Gastroesophageal sphincter (tissue), 4 donors: Measurements from ENCODE around the gene PPP1R14B. TPM values are rescaled to one million over a fixed set of nuclear protein-coding genes. Genes with fewer than 3 reads are reported as not detected.

ENCODE experiments used
- ATAC-seq: fragments of 150-250 bp; one replicate; pipeline ENCODE4 v1.9.1; 2016; ENCODE audit warnings: mild to moderate bottlenecking, moderate library complexity
- H3K27ac ChIP-seq, 4 donors: fragments of 200-600 bp; sonication (generic) in 3 of 4; 1 replicate in 3 of 4; 2 replicates in 1 of 4; pipeline ENCODE4 v1.5.1; 2016 to 2019
- H3K27me3 ChIP-seq: fragments of 200-600 bp; sonication (generic); one replicate; pipeline ENCODE4 v1.5.1; 2019
- H3K36me3 ChIP-seq, 2 donors: fragments of 200-600 bp; sonication (generic); one replicate each; pipeline ENCODE4 v1.5.1; 2019; ENCODE audit warnings: control low read depth in 1 of 2
- H3K4me1 ChIP-seq, 3 donors: fragments of 200-600 bp; sonication (generic); 1 replicate in 2 of 3; 2 replicates in 1 of 3; pipeline ENCODE4 v1.5.1; 2016 to 2019; ENCODE audit warnings: control low read depth in 2 of 3
- H3K4me3 ChIP-seq, 2 donors: fragments of 200-600 bp; sonication (generic); one replicate each; pipeline ENCODE4 v1.5.1; 2019; ENCODE audit warnings: mild to moderate bottlenecking in 1 of 2, moderate library complexity in 1 of 2
- H3K9me3 ChIP-seq, 3 donors: fragments of 200-600 bp; sonication (generic); one replicate each; pipeline ENCODE4 v1.5.1; 2017 to 2019; ENCODE audit warnings: control low read depth in 2 of 3
- CTCF ChIP-seq, 4 experiments: fragments of 200-600 bp in 2 of 4; fragments of 450-650 bp in 2 of 4; sonication (generic) in 1 of 4; IDR thresholded peaks; one replicate each; pipeline ENCODE4 v1.5.1; 2017 to 2019; ENCODE audit warnings: antibody characterized with exemption in 4 of 4, mild to moderate bottlenecking in 2 of 4, moderate library complexity in 2 of 4
- EP300 ChIP-seq: sonication (generic); formaldehyde crosslinking; IDR thresholded peaks from one replicate; pipeline ENCODE4 v1.6.1; 2017; ENCODE audit warnings: antibody characterized with exemption, mild to moderate bottlenecking
- POLR2A ChIP-seq, 2 donors: fragments of 450-650 bp; IDR thresholded peaks; one replicate each; pipeline ENCODE4 v1.6.1; 2017; ENCODE audit warnings: antibody characterized with exemption in 2 of 2, mild to moderate bottlenecking in 2 of 2, moderate library complexity in 1 of 2
- POLR2AphosphoS5 ChIP-seq: sonication (generic); formaldehyde crosslinking; IDR thresholded peaks from one replicate; pipeline ENCODE4 v1.6.1; 2017; ENCODE audit warnings: antibody characterized with exemption
- WGBS, 2 donors: methylation state at CpG; one replicate each; pipeline ENCODE4 v1.1.5; 2018; ENCODE audit warnings: low coverage in 1 of 2; 5-methylcytosine and 5-hydroxymethylcytosine counted together
- total RNA-seq, 4 donors: library from RNA; depleted of rRNA; stranded (reverse); fragments of >200 nt; gene quantifications; one replicate each; pipeline ENCODE4 v1.1.0, GENCODE V29; 2016

The PPP1R14B gene
- total RNA-seq, 4 donors from 2014 or later, result 37.2 to 123 (median 70.9) TPM

- WGBS, 2 donors, result 0% methylated on average over 4 to 9 of the region's 18 CpGs
- H3K36me3 ChIP-seq, result peaks cover 0 to 26% of the 10 kb centered on the region in 2 donors
- peak overlapping the region; percentile 80 to 93 for H3K4me3 ChIP-seq
- H3K9me3 ChIP-seq, result no peaks in the 10 kb centered on the region
- peaks cover 0 to 49% (median 30%) of the 10 kb centered on the region in 3 donors for H3K4me1 ChIP-seq
- no peaks in the 10 kb centered on the region for H3K27me3 ChIP-seq
- H3K27ac ChIP-seq, result peak overlapping the region; percentile 30 to 86 (median 84)
- ATAC-seq, result no peak
- TF ChIP-seq POLR2A (IDR thresholded peaks at IDR 0.05), result no peak
- TF ChIP-seq CTCF (IDR thresholded peaks at IDR 0.05), result no peak
- TF ChIP-seq EP300, result no peak
- no peak for TF ChIP-seq POLR2AphosphoS5
These were observed 4.9 kb upstream of the PPP1R14B start for GRCh38 chr11:64251753-64252002.

DNA sequence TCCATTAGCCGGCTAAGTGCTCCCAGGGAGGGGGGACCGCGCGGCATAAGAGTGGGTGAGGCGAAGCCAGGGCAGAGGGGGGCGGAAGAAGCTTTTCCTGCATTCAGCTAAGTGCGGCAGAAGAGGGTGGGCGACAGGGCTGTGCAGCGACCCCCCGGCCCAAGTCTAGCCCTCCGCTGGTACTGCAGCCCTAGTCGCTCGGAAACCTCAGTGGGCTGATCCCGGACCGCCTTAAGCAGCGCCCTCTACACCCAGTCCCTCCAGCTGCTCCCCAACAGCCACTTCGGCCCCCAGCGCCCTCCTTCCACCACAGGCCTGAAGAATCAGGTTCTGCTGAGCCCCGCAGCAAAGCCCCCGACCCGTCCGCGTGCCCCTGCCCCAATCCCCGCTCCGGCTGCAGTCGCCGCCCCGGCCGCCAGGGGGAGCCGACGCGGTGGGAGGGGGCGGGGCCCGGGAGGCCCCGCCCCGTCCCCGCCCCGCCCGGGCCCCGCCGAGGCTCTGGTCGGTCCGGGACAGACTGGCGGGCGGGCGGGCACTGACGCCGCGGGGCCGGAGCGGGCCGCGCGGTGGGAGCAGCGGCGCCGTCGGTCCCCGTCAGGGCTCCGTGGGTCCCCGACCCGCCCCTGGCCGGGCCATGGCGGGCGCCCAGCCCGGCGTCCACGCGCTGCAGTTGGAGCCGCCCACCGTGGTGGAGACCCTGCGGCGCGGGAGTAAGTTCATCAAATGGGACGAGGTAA, 4.4 kb upstream of the PPP1R14B start, which contains the start of gene PLCB3:
Gene PLCB3 (plus strand): TSS at position 515 of the 737 bp plus-strand sequence. CDS start 120 bp downstream, at position 635.
- Histone ChIP-seq H3K27ac (peak within 1 kb of the TSS; percentile 30 to 86 (median 84)), H3K9me3 (no peaks in the 10 kb centered on the region), H3K4me1 (peaks cover 0 to 51% (median 30%) of the 10 kb centered on the region in 3 donors), H3K36me3 (peaks cover 0 to 21% of the 10 kb centered on the region in 2 donors), H3K4me3 (peak within 1 kb of the TSS; percentile 80 to 93), H3K27me3 (no peaks in the 10 kb centered on the region)
- TF ChIP-seq POLR2AphosphoS5 (no peak), EP300 (no peak), CTCF (IDR thresholded peaks at IDR 0.05) (peak in 3 of 4 experiments; percentile 86 to 89 (median 88)), POLR2A (IDR thresholded peaks at IDR 0.05) (peak; percentile 58 to 61)
- no CpG with 5 or more reads among the region's 75 CpGs for WGBS, 2 donors
- ATAC-seq, result peak; percentile 77

DNA sequence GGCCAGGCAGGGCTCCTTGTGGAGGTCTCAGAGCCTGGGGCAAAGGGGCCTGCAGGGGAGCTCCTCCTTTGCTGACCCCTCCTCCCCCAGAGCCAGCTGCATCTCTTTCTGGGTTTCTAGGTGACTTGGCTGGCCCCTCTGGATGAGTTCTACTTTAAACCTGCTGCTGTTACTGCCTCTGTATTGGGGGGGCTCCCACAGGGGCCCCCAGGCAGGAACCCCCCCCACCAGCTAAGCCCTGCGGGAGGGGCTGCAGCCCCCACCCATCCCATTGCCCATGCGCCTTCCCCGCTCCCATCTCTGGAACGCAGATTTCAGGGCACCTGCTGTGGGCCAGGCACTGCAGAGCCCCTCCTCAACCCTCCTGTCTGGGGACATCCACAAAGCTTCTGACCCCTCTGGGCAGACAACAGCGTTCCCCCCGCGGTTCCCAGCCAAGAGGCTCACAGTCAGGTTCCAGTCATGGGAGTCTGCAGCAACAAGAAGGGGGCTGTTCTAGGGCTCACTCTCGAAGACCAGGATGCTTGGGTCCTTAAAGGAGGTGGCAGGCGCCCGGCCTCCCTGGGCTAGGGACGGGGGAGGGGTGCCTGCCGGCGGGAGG, 3.8 kb upstream of the PPP1R14B start:
- Histone ChIP-seq H3K9me3 (no peaks in the 10 kb centered on the region), H3K27me3 (no peaks in the 10 kb centered on the region), H3K36me3 (peaks cover 0 to 14% of the 10 kb centered on the region in 2 donors), H3K4me3 (peak overlapping the region; percentile 80 to 93), H3K4me1 (peaks cover 0 to 58% (median 36%) of the 10 kb centered on the region in 3 donors), H3K27ac (peak overlapping the region in 3 of 4 donors; percentile 83 to 86 (median 84))
- no CpG with 5 or more reads among the region's 13 CpGs for WGBS, 2 donors
- no peak for TF ChIP-seq CTCF (IDR thresholded peaks at IDR 0.05)
- TF ChIP-seq POLR2A (IDR thresholded peaks at IDR 0.05), result no peak
- no peak for TF ChIP-seq EP300
- TF ChIP-seq POLR2AphosphoS5, result no peak
- no peak for ATAC-seq

GRCh38 chr11:64249563-64250414, 3.0 kb upstream of the PPP1R14B start:
- no peak overlapping the region for H3K4me3 ChIP-seq
- peaks cover 0 to 7% of the 10 kb centered on the region in 2 donors for H3K36me3 ChIP-seq
- no peak overlapping the region for H3K27ac ChIP-seq
- 86 to 87% methylated on average over 1 to 3 of the region's 8 CpGs for WGBS, 2 donors
- no peaks in the 10 kb centered on the region for H3K9me3 ChIP-seq
- H3K4me1 ChIP-seq, result peaks cover 0 to 65% (median 44%) of the 10 kb centered on the region in 3 donors
- ATAC-seq, result no peak
- no peaks in the 10 kb centered on the region for H3K27me3 ChIP-seq
- TF ChIP-seq EP300 (no peak), POLR2A (IDR thresholded peaks at IDR 0.05) (no peak), POLR2AphosphoS5 (no peak)

- TF ChIP-seq EP300, result no peak
- TF ChIP-seq CTCF (IDR thresholded peaks at IDR 0.05), result no peak
- no peak for TF ChIP-seq POLR2AphosphoS5
- TF ChIP-seq POLR2A (IDR thresholded peaks at IDR 0.05), result no peak
- no peaks in the 10 kb centered on the region for H3K27me3 ChIP-seq
- H3K4me3 ChIP-seq, result no peak overlapping the region
- no peak overlapping the region for H3K27ac ChIP-seq
- H3K9me3 ChIP-seq, result no peaks in the 10 kb centered on the region
- H3K36me3 ChIP-seq, result peaks cover 0 to 3% of the 10 kb centered on the region in 2 donors
- no peak for ATAC-seq
- peaks cover 0 to 64% (median 44%) of the 10 kb centered on the region in 3 donors for H3K4me1 ChIP-seq
- 80% methylated on average over 3 of the region's 4 CpGs; no CpG with 5 or more reads in 1 of the 2 donors for WGBS, 2 donors
These were observed 2.3 kb upstream of the PPP1R14B start for GRCh38 chr11:64249038-64249437.
